Panc1 (cell line): ENCODE data around the gene RBM19. TPM values are rescaled to one million over a fixed set of nuclear protein-coding genes. Genes with fewer than 3 reads are reported as not detected.

Source experiments
- ATAC-seq: fragments of 200-7000 bp; cut with Tn5 transposase; 2 replicates; pipeline ENCODE4 v1.9.1; 2020; ENCODE audit warnings: mild to moderate bottlenecking, moderate library complexity
- BruUV-seq: library from RNA; stranded (reverse); fragments of 400-500 nt; replicated peaks from 2 replicates; lab custom pipeline; 2021; lab: Mats Ljungman, UMichigan
- CTCF ChIA-PET: fragments of 300-600 bp; sonication (Branson Sonifier 250); formaldehyde crosslinking; loops from one replicate; lab custom pipeline; 2022; ENCODE audit warnings: antibody characterized with exemption; lab: Charles Lee
- POLR2A ChIA-PET: fragments of 300-600 bp; sonication (Branson Sonifier 250); formaldehyde crosslinking; loops from one replicate; lab custom pipeline; 2022; ENCODE audit warnings: antibody characterized with exemption; lab: Charles Lee
- DNase-seq: peaks from one replicate; pipeline ENCODE4 v3.0.0-alpha.2; 2010; ENCODE audit warnings: low read depth, low spot score
- H3K27ac ChIP-seq: 2 replicates; pipeline ENCODE4 v1.5.1; 2011; ENCODE audit warnings: mild to moderate bottlenecking, low read length, inconsistent platforms
- H3K27me3 ChIP-seq: fragments of 200-500 bp; sonication (Bioruptor generic); 2 replicates; pipeline ENCODE4 v1.6.0; 2014; ENCODE audit warnings: low read length, inconsistent platforms; ENCODE audit not compliant: control insufficient read depth, insufficient read depth
- H3K36me3 ChIP-seq: fragments of 200-500 bp; sonication (Bioruptor generic); 2 replicates; pipeline ENCODE4 v1.5.1; 2014; ENCODE audit warnings: inconsistent platforms, mild to moderate bottlenecking, low read length, moderate library complexity; ENCODE audit not compliant: control insufficient read depth, insufficient read depth
- H3K4me1 ChIP-seq: 2 replicates; pipeline ENCODE4 v1.5.1; 2011; ENCODE audit warnings: inconsistent platforms, mild to moderate bottlenecking, low read length, moderate library complexity; ENCODE audit not compliant: control insufficient read depth, insufficient read depth
- H3K4me3 ChIP-seq, 2 experiments: 2 replicates each; pipeline ENCODE4 v1.5.1; 2011 to 2012; ENCODE audit warnings: low read depth in 2 of 2, low read length in 2 of 2, mild to moderate bottlenecking in 2 of 2, inconsistent platforms in 1 of 2, moderate library complexity in 1 of 2
- H3K9me3 ChIP-seq: fragments of 200-500 bp; sonication (Bioruptor generic); 2 replicates; pipeline ENCODE4 v1.5.1; 2014; ENCODE audit warnings: low read depth, mild to moderate bottlenecking, inconsistent platforms, low read length, moderate library complexity; ENCODE audit not compliant: control insufficient read depth, insufficient read depth
- POLR2AphosphoS5 ChIP-seq: IDR thresholded peaks from 2 replicates; pipeline ENCODE4 v1.6.1; 2012; ENCODE audit warnings: mild to moderate bottlenecking, low read depth, low read length, moderate library complexity
- SIN3A ChIP-seq: IDR thresholded peaks from 2 replicates; pipeline ENCODE4 v1.6.1; 2012; ENCODE audit warnings: low read depth, mild to moderate bottlenecking, low read length, moderate library complexity, borderline replicate concordance; ENCODE audit not compliant: insufficient read depth
- TCF7L2 ChIP-seq: IDR thresholded peaks from 2 replicates; pipeline ENCODE4 v1.6.1; 2011; ENCODE audit warnings: mild to moderate bottlenecking, low read depth, low read length, inconsistent platforms
- in situ Hi-C: cut with HindIII; loops from 2 replicates; pipeline ENCODE4 v1.10.0; 2016; ENCODE audit warnings: low sequenced_read_pairs, low pct_unique_long_range_greater_than_20kb
- intact Hi-C: fragments of 100-400 bp; cut with micrococcal nuclease; formaldehyde crosslinking; loops from one replicate; pipeline ENCODE4 v1.10.0; 2022; ENCODE audit not compliant: unreplicated experiment
- total RNA-seq: library from RNA; stranded (reverse); gene quantifications from one replicate; pipeline ENCODE4 v1.2.1, GENCODE V29; 2021; ENCODE audit not compliant: unreplicated experiment
- TF ChIP-seq, protein P1 (sequence below), 2 experiments: IDR thresholded peaks; 2 replicates each; pipeline ENCODE4 v1.6.1; 2011 to 2012; ENCODE audit warnings: low read depth in 2 of 2, control low read depth in 1 of 2, low read length in 1 of 2, mild to moderate bottlenecking in 1 of 2, moderate library complexity in 1 of 2; ENCODE audit not compliant: insufficient read depth in 1 of 2
- TF ChIP-seq, protein P2 (sequence below): fragments of 450-650 bp; IDR thresholded peaks from 2 replicates; pipeline ENCODE4 v1.5.1; 2017; ENCODE audit warnings: mild to moderate bottlenecking

RBM19 gene
- total RNA-seq, 1 experiment from 2014 or later: 44.8 TPM

DNA sequence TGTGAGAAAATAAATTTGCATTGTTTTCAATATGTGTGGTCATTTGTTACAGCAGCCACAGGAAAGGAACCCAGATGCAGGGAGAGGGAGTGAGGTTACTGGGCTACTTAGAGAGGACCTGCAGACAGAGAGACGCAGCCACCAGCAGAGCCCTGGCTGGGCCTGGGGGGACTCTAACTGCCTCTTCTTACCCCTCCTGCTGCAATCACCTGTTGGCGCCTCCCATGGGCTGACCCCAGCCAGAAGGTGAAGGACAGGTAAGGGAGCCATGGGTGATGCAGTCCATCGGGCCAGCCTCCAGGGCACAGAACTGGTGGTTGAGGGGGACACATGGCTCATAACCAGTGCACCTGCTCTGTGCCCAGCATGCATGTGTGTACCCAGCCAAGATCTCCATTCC is 15.8 kb upstream of the RBM19 start:
- H3K27me3 ChIP-seq: peaks cover under 1% of the 10 kb centered on the region; the same call in 1 of the 2 replicates
- H3K4me1 ChIP-seq: no peaks in the 10 kb centered on the region
- ATAC-seq: no peak
- intact Hi-C loops (loop anchor here (2.0 to 5.0 kb wide), 2 partner anchors 495 to 655 kb away; no protein-coding TSS in a partner anchor), in situ Hi-C loops (no loop called here)
- no peak overlapping the region for H3K4me3 ChIP-seq
- TF ChIP-seq TCF7L2 (no peak), SIN3A (no peak), POLR2AphosphoS5 (no peak)
- TF ChIP-seq, protein P1, sequence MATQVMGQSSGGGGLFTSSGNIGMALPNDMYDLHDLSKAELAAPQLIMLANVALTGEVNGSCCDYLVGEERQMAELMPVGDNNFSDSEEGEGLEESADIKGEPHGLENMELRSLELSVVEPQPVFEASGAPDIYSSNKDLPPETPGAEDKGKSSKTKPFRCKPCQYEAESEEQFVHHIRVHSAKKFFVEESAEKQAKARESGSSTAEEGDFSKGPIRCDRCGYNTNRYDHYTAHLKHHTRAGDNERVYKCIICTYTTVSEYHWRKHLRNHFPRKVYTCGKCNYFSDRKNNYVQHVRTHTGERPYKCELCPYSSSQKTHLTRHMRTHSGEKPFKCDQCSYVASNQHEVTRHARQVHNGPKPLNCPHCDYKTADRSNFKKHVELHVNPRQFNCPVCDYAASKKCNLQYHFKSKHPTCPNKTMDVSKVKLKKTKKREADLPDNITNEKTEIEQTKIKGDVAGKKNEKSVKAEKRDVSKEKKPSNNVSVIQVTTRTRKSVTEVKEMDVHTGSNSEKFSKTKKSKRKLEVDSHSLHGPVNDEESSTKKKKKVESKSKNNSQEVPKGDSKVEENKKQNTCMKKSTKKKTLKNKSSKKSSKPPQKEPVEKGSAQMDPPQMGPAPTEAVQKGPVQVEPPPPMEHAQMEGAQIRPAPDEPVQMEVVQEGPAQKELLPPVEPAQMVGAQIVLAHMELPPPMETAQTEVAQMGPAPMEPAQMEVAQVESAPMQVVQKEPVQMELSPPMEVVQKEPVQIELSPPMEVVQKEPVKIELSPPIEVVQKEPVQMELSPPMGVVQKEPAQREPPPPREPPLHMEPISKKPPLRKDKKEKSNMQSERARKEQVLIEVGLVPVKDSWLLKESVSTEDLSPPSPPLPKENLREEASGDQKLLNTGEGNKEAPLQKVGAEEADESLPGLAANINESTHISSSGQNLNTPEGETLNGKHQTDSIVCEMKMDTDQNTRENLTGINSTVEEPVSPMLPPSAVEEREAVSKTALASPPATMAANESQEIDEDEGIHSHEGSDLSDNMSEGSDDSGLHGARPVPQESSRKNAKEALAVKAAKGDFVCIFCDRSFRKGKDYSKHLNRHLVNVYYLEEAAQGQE (IDR thresholded peaks at IDR 0.05; ENCODE audit: insufficient read depth in 1 of 2, low read depth in 2 of 2, low read length in 1 of 2): no peak
- TF ChIP-seq, protein P2, sequence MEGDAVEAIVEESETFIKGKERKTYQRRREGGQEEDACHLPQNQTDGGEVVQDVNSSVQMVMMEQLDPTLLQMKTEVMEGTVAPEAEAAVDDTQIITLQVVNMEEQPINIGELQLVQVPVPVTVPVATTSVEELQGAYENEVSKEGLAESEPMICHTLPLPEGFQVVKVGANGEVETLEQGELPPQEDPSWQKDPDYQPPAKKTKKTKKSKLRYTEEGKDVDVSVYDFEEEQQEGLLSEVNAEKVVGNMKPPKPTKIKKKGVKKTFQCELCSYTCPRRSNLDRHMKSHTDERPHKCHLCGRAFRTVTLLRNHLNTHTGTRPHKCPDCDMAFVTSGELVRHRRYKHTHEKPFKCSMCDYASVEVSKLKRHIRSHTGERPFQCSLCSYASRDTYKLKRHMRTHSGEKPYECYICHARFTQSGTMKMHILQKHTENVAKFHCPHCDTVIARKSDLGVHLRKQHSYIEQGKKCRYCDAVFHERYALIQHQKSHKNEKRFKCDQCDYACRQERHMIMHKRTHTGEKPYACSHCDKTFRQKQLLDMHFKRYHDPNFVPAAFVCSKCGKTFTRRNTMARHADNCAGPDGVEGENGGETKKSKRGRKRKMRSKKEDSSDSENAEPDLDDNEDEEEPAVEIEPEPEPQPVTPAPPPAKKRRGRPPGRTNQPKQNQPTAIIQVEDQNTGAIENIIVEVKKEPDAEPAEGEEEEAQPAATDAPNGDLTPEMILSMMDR: no peak
- no peak for DNase-seq
- H3K9me3 ChIP-seq: no peaks in the 10 kb centered on the region
- POLR2A ChIA-PET: no interaction called here
- CTCF ChIA-PET: no interaction called here
- no peaks in the 10 kb centered on the region for H3K36me3 ChIP-seq
- no peak overlapping the region for H3K27ac ChIP-seq
- BruUV-seq: no TSS peak

DNA sequence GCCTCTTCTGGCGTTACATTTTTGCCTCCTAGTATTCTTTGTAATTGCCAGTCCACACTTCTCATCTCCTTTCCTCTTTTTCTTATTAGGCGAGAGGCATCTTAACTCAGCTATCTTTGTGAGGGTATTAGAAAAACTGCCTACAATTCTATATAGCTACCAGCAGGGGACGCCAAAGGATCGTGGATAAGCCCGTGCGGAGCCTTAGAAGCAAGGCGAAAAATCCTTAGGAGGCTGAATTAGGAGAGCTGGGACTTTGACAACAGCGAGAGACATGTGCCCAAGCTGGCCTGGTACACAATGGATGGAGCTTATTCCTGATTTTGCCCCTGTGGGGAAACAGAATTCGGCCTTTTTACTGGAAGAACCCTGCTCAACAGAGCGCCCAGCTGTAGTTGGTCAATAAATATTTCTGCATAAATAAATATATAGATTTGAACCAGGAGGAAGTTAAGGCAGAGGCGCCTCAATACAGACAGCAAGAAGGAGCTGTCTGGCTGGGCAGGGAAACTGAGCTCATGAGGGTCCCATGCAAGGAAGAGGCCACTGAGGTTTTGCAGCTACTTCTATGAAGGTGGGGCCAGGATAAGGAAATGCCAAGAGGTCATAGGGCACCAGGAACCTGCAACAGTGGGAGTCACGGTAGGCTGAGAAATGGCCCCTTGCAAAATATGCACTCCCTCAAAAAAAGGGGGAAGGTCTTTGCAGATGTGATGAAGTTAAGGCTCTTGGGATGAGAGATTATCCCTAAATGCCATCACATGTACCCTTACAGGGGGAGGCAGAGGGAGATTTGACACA is 14.6 kb upstream of the RBM19 start:
- intact Hi-C loops: loop anchor here (1.0 to 5.0 kb wide), 3 partner anchors 496 to 657 kb away; no protein-coding TSS in a partner anchor
- H3K36me3 ChIP-seq: no peaks in the 10 kb centered on the region
- H3K4me3 ChIP-seq: no peak overlapping the region
- no TSS peak for BruUV-seq
- TF ChIP-seq, protein P1 (IDR thresholded peaks at IDR 0.05; ENCODE audit: insufficient read depth in 1 of 2, low read depth in 2 of 2, low read length in 1 of 2): no peak
- TF ChIP-seq, protein P2: peak; percentile 98
- TF ChIP-seq TCF7L2 (0 out of 2 replicates have a peak, but pooled peaks have one; percentile 30), SIN3A (no peak), POLR2AphosphoS5 (no peak)
- in situ Hi-C loops: no loop called here
- ChIA-PET CTCF (interaction anchor here (0.5 to 1.4 kb wide), 8 partner anchors 14 to 1966 kb away, joined by 3 to 20 read pairs (median 4); partner anchors contain the start of gene RBM19), POLR2A (no interaction called here)
- ATAC-seq (peak; percentile 90), DNase-seq (peak; percentile 45)
- no peaks in the 10 kb centered on the region for H3K9me3 ChIP-seq
- H3K27me3 ChIP-seq: peaks cover 3% of the 10 kb centered on the region; the same call in 1 of the 2 replicates
- H3K27ac ChIP-seq: no peak overlapping the region
- no peaks in the 10 kb centered on the region for H3K4me1 ChIP-seq
